HepG2 (cell line): ENCODE results near the gene TBXAS1. TPM values are rescaled to one million over a fixed set of nuclear protein-coding genes. Genes with fewer than 3 reads are reported as not detected.

Experiments used
- ATAC-seq: fragments of 200-7000 bp; cut with Tn5 transposase; 3 replicates; pipeline ENCODE4 v1.9.1; 2020; ENCODE audit warnings: mild to moderate bottlenecking, moderate library complexity
- BruUV-seq: library from RNA; stranded (reverse); fragments of 400-500 nt; replicated peaks from 2 replicates; lab custom pipeline; 2021; lab: Mats Ljungman, UMichigan
- CTCF ChIA-PET: fragments of 300-600 bp; formaldehyde crosslinking; extraction: SDS; loops from one replicate; lab custom pipeline; 2021; ENCODE audit warnings: low total read pairs, inconsistent platforms, low intra/inter-chr PET ratio; lab: Yijun Ruan, JAX
- POLR2A ChIA-PET: fragments of 350-600 bp; sonication (Branson Sonifier 250); formaldehyde crosslinking; loops from one replicate; lab custom pipeline; 2020; ENCODE audit warnings: antibody characterized with exemption, inconsistent platforms; lab: Yijun Ruan, JAX
- DNase-seq: peaks from one replicate; pipeline ENCODE4 v3.0.0-alpha.2; 2015; ENCODE audit warnings: low spot score
- FAIRE-seq: peaks from 3 replicates; lab custom pipeline; 2011; peaks lifted over from hg19 to GRCh38; lab: Jason Lieb, UNC
- H2AFZ ChIP-seq: one replicate; pipeline ENCODE4 v1.6.1; 2011; ENCODE audit warnings: low read length, inconsistent platforms
- H3K27ac ChIP-seq: fragments of 300-600 bp; 3 replicates; pipeline ENCODE4 v1.8.0; 2011; ENCODE audit warnings: mixed run types, mild to moderate bottlenecking, mixed read lengths, low read length, inconsistent platforms; ENCODE audit not compliant: insufficient read depth; ENCODE audit errors: extremely low read length
- H3K27me3 ChIP-seq, 2 experiments: fragments of 200-600 bp in 1 of 2; 2 replicates in 1 of 2; 3 replicates in 1 of 2; pipeline versions ENCODE4 v1.6.0 to v1.8.0; 2011; ENCODE audit warnings: low read length in 2 of 2, mild to moderate bottlenecking in 2 of 2, moderate library complexity in 2 of 2, inconsistent platforms in 1 of 2; ENCODE audit not compliant: insufficient read depth in 2 of 2, control insufficient read depth in 1 of 2
- H3K36me3 ChIP-seq, 2 experiments: fragments of 200-600 bp in 1 of 2; replicated peaks in 1 of 2; 2 replicates in 1 of 2; 3 replicates in 1 of 2; pipeline versions ENCODE4 v1.5.1 to v1.8.0; 2011; ENCODE audit warnings: low read length in 2 of 2, inconsistent platforms in 1 of 2; ENCODE audit not compliant: insufficient read depth in 2 of 2, control insufficient read depth in 1 of 2
- H3K4me1 ChIP-seq: 2 replicates; pipeline ENCODE4 v1.5.1; 2012; ENCODE audit warnings: low read length, inconsistent platforms; ENCODE audit not compliant: insufficient read depth
- H3K4me2 ChIP-seq: 2 replicates; pipeline ENCODE4 v1.6.0; 2011; ENCODE audit warnings: low read depth, low read length, inconsistent platforms
- H3K4me3 ChIP-seq, 3 experiments: fragments of 200-600 bp in 1 of 3; sonication (generic), shearing (Covaris generic) in 1 of 3; replicated peaks in 1 of 3; 2 replicates each; pipeline ENCODE4 v1.5.1; 2011 to 2016; ENCODE audit warnings: low read length in 3 of 3, inconsistent platforms in 2 of 3, low read depth in 2 of 3, mild to moderate bottlenecking in 2 of 3, control low read depth in 1 of 3, mixed read lengths in 1 of 3; ENCODE audit not compliant: insufficient read depth in 1 of 3
- H3K79me2 ChIP-seq: one replicate; pipeline ENCODE4 v1.6.1; 2011; ENCODE audit warnings: low read length, inconsistent platforms; ENCODE audit not compliant: insufficient read depth
- H3K9ac ChIP-seq: 2 replicates; pipeline ENCODE4 v1.6.0; 2011; ENCODE audit warnings: mild to moderate bottlenecking, low read depth, low read length, inconsistent platforms; ENCODE audit not compliant: insufficient read depth
- H3K9me3 ChIP-seq: 2 replicates; pipeline ENCODE4 v1.5.1; 2012; ENCODE audit warnings: mild to moderate bottlenecking, low read length
- H4K20me1 ChIP-seq: 2 replicates; pipeline ENCODE4 v1.6.0; 2011; ENCODE audit warnings: inconsistent platforms, mild to moderate bottlenecking, low read length, moderate library complexity; ENCODE audit not compliant: insufficient read depth
- HNRNPUL1 ChIP-seq: fragments of 200-400 bp; formaldehyde crosslinking; IDR thresholded peaks from 2 replicates; pipeline ENCODE4 v1.6.1; 2017; ENCODE audit warnings: low read depth, mild to moderate bottlenecking, low read length, moderate library complexity
- TEAD2 ChIP-seq: sonication (generic); formaldehyde crosslinking; IDR thresholded peaks from 2 replicates; pipeline ENCODE4 v1.9.0; 2021; ENCODE audit warnings: missing genetic modification reagents
- XBP1 ChIP-seq: sonication (generic); formaldehyde crosslinking; IDR thresholded peaks from 2 replicates; pipeline ENCODE4 v1.5.0; 2020; ENCODE audit warnings: missing genetic modification reagents
- ZBTB20 ChIP-seq: sonication (generic); formaldehyde crosslinking; IDR thresholded peaks from 2 replicates; pipeline ENCODE4 v1.8.1; 2023; ENCODE audit warnings: missing genetic modification reagents, low read depth, mild to moderate bottlenecking, borderline replicate concordance
- ZNF253 ChIP-seq: sonication (generic); formaldehyde crosslinking; IDR thresholded peaks from 2 replicates; pipeline ENCODE4 v1.8.0; 2022; ENCODE audit warnings: mild to moderate bottlenecking, missing genetic modification reagents, borderline replicate concordance
- ZNF317 ChIP-seq: sonication (generic); formaldehyde crosslinking; IDR thresholded peaks from 2 replicates; pipeline ENCODE4 v1.5.0; 2020; ENCODE audit warnings: mild to moderate bottlenecking, missing genetic modification reagents
- ZNF496 ChIP-seq: sonication (generic); formaldehyde crosslinking; IDR thresholded peaks from 2 replicates; pipeline ENCODE4 v1.8.1; 2023; ENCODE audit warnings: mild to moderate bottlenecking, moderate library complexity, missing genetic modification reagents; ENCODE audit not compliant: insufficient replicate concordance
- ZNF570 ChIP-seq: sonication (generic); formaldehyde crosslinking; IDR thresholded peaks from 2 replicates; pipeline ENCODE4 v1.4.0; 2020; ENCODE audit warnings: mild to moderate bottlenecking, missing genetic modification reagents, borderline replicate concordance
- WGBS: methylation state at CpG from one replicate; pipeline ENCODE4 v1.1.6; 2017; ENCODE audit warnings: low lambda C conversion rate; 5-methylcytosine and 5-hydroxymethylcytosine counted together
- in situ Hi-C: cut with HindIII; loops from 2 replicates; pipeline ENCODE4 v1.10.0; 2017; ENCODE audit warnings: low pct_unique_long_range_greater_than_20kb; ENCODE audit not compliant: extremely low pct_ligation_motif_present
- intact Hi-C: fragments of 100-400 bp; cut with micrococcal nuclease; formaldehyde crosslinking; loops from one replicate; pipeline ENCODE4 v1.10.0; 2022; ENCODE audit not compliant: unreplicated experiment
- polyA plus RNA-seq, 8 experiments: library from polyadenylated mRNA; depleted of rRNA in 3 of 8; stranded (reverse) in 7 of 8; unstranded in 1 of 8; fragments of >200 nt; fragmentation: Illumina TruSeq in 4 of 8; extraction: Trizol in 4 of 8; gene quantifications; 2 replicates each; pipeline versions ENCODE4 v1.2.1 to v1.2.3, GENCODE V29; 2011 to 2016; ENCODE audit warnings: low read depth in 4 of 8, missing spikeins in 1 of 8, mixed read lengths in 1 of 8; ENCODE audit not compliant: insufficient read depth in 1 of 8
- total RNA-seq, 5 experiments: library from RNA; depleted of rRNA; stranded (reverse); fragments of >200 nt; fragmentation: Illumina TruSeq; extraction: Trizol; gene quantifications; 2 replicates each; pipeline ENCODE4 v1.2.3, GENCODE V29; 2016; ENCODE audit warnings: low read depth in 1 of 5
- TF ChIP-seq, protein P1 (sequence below): sonication (generic); formaldehyde crosslinking; IDR thresholded peaks from 2 replicates; pipeline ENCODE4 v1.5.0; 2020; ENCODE audit warnings: mild to moderate bottlenecking, missing genetic modification reagents
- TF ChIP-seq, protein P2 (sequence below): sonication (generic); formaldehyde crosslinking; IDR thresholded peaks from 2 replicates; pipeline ENCODE4 v1.8.0; 2022; ENCODE audit warnings: missing genetic modification reagents, mild to moderate bottlenecking, moderate library complexity, borderline replicate concordance
- TF ChIP-seq, protein P3 (sequence below): sonication (generic); formaldehyde crosslinking; IDR thresholded peaks from 2 replicates; pipeline ENCODE4 v1.5.0; 2020; ENCODE audit warnings: missing genetic modification reagents, mild to moderate bottlenecking, borderline replicate concordance

Gene TBXAS1
- total and polyA plus RNA-seq, 2 of the 13 experiments (the other 11 are each of a cell fraction or from before 2014, with no cell fraction given) = 4.0 to 4.9 TPM

DNA sequence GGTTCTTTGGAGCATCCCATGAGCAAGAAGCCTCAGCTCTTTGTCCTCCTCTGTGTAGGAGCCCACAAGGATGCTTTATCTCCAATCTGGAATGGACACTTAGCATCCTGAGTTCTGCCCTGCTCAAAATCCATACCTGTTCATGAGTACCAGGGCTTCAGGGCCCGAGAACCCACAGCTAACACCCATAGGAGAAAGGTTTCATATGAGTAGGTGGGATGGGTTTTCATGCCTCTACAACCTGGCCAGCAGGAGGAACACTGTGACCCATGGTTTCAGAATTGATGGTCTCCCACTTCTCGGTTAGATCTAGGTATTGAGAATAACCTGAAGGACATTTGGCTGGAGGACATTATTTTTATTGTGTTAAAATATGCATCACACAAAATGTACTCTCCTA lies 57.8 kb downstream of the TBXAS1 start (continued):
- TF ChIP-seq, protein P1, sequence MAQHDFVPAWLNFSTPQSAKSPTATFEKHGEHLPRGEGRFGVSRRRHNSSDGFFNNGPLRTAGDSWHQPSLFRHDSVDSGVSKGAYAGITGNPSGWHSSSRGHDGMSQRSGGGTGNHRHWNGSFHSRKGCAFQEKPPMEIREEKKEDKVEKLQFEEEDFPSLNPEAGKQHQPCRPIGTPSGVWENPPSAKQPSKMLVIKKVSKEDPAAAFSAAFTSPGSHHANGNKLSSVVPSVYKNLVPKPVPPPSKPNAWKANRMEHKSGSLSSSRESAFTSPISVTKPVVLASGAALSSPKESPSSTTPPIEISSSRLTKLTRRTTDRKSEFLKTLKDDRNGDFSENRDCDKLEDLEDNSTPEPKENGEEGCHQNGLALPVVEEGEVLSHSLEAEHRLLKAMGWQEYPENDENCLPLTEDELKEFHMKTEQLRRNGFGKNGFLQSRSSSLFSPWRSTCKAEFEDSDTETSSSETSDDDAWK (CRISPR knock-in tag) = no peak
- TF ChIP-seq ZNF317 (CRISPR knock-in tag) = no peak

DNA sequence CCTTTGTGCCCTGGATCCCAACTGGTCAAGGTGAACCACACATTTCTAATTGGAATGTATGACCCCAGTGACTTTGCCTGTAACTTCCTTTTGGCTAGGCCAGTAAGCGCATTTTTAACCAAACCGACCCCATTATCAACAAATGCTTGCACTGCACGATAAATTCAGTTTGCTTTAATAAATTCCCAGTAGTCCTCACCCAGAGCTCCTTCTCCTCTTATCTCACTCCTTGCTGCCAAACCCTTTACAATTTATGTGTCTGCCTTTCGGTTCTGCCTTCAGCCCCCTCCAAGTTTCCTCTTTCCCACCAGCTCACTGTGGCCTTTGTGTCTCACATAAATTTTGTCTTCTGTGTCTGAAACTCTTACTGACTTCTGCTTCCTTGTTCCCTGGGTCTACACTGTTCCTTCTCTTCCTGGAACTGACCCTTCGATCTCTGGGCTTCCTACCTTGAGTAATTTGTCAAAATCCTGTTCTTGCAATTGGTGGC lies 59.0 kb downstream of the TBXAS1 start:
- H3K9ac ChIP-seq = no peak overlapping the region
- H3K27ac ChIP-seq = no peak overlapping the region
- H3K36me3 ChIP-seq = no peaks in the 10 kb centered on the region
- ChIA-PET POLR2A (no interaction called here), CTCF (no interaction called here)
- TF ChIP-seq, protein P2, sequence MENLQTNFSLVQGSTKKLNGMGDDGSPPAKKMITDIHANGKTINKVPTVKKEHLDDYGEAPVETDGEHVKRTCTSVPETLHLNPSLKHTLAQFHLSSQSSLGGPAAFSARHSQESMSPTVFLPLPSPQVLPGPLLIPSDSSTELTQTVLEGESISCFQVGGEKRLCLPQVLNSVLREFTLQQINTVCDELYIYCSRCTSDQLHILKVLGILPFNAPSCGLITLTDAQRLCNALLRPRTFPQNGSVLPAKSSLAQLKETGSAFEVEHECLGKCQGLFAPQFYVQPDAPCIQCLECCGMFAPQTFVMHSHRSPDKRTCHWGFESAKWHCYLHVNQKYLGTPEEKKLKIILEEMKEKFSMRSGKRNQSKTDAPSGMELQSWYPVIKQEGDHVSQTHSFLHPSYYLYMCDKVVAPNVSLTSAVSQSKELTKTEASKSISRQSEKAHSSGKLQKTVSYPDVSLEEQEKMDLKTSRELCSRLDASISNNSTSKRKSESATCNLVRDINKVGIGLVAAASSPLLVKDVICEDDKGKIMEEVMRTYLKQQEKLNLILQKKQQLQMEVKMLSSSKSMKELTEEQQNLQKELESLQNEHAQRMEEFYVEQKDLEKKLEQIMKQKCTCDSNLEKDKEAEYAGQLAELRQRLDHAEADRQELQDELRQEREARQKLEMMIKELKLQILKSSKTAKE (CRISPR knock-in tag) = no peak
- TF ChIP-seq ZNF496 (CRISPR knock-in tag) = no peak
- TF ChIP-seq ZBTB20 (CRISPR knock-in tag) = no peak
- TF ChIP-seq TEAD2 (CRISPR knock-in tag) = no peak
- no peak for TF ChIP-seq ZNF253 (CRISPR knock-in tag)
- no peak for TF ChIP-seq XBP1
- no peak for TF ChIP-seq HNRNPUL1
- TF ChIP-seq, protein P3, sequence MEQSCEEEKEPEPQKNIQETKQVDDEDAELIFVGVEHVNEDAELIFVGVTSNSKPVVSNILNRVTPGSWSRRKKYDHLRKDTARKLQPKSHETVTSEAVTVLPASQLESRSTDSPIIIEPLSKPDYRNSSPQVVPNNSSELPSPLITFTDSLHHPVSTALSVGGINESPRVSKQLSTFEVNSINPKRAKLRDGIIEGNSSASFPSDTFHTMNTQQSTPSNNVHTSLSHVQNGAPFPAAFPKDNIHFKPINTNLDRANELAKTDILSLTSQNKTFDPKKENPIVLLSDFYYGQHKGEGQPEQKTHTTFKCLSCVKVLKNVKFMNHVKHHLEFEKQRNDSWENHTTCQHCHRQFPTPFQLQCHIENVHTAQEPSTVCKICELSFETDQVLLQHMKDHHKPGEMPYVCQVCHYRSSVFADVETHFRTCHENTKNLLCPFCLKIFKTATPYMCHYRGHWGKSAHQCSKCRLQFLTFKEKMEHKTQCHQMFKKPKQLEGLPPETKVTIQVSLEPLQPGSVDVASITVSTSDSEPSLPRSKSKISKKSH (CRISPR knock-in tag) = no peak
- TF ChIP-seq ZNF570 (CRISPR knock-in tag) = no peak
- no peaks in the 10 kb centered on the region for H3K4me1 ChIP-seq
- DNase-seq (no peak), FAIRE-seq (no peak), ATAC-seq (no peak)
- no peaks in the 10 kb centered on the region for H3K9me3 ChIP-seq
- in situ Hi-C loops (no loop called here), intact Hi-C loops (no loop called here)
- H3K27me3 ChIP-seq = no peaks in the 10 kb centered on the region
- H3K4me3 ChIP-seq = no peak overlapping the region
- H2AFZ ChIP-seq = no peak overlapping the region
- no peak overlapping the region for H3K4me2 ChIP-seq
- BruUV-seq = no TSS peak
- no peaks in the 10 kb centered on the region for H4K20me1 ChIP-seq
- 87% methylated on average over 5 of the region's 5 CpGs for WGBS
- no peaks in the 10 kb centered on the region for H3K79me2 ChIP-seq
